A549 (cell line): ENCODE data around the gene KLHL24. TPM values are rescaled to one million over a fixed set of nuclear protein-coding genes. Genes with fewer than 3 reads are reported as not detected.

Experiments
- ATAC-seq, 2 experiments: fragments of 200-7000 bp in 1 of 2; fragments of >200 bp in 1 of 2; cut with Nextera tagmentation in 1 of 2; cut with Tn5 transposase in 1 of 2; 3 replicates each; pipeline versions ENCODE4 v1.8.0 to v1.9.1; 2018 to 2020; ENCODE audit warnings: mild to moderate bottlenecking in 1 of 2, moderate library complexity in 1 of 2
- CTCF ChIA-PET: fragments of 300-600 bp; sonication (Branson Sonifier 250); formaldehyde crosslinking; extraction: SDS; loops from one replicate; lab custom pipeline; 2021; ENCODE audit warnings: antibody characterized with exemption, inconsistent platforms; lab: Yijun Ruan, JAX
- POLR2A ChIA-PET: fragments of 350-600 bp; formaldehyde crosslinking; extraction: SDS; loops from one replicate; lab custom pipeline; 2021; ENCODE audit warnings: antibody characterized with exemption, inconsistent platforms; lab: Yijun Ruan, JAX
- DNase-seq, 2 experiments: peaks; one replicate each; pipeline versions ENCODE4 v3.0.0 to v3.0.0-alpha.2; 2011 to 2016; ENCODE audit warnings: low read depth in 1 of 2, low spot score in 1 of 2
- FAIRE-seq: peaks from 2 replicates; lab custom pipeline; 2011; peaks lifted over from hg19 to GRCh38; lab: Jason Lieb, UNC
- H3K27ac ChIP-seq, 2 experiments: fragments of >200 bp; sonication (Bioruptor Twin); formaldehyde crosslinking; 3 replicates each; pipeline ENCODE4 v1.5.1; 2016 to 2017
- H3K4me1 ChIP-seq: fragments of >200 bp; sonication (Bioruptor Twin); formaldehyde crosslinking; 3 replicates; pipeline ENCODE4 v1.6.1; 2016
- H3K4me2 ChIP-seq: fragments of >200 bp; sonication (Bioruptor Twin); formaldehyde crosslinking; 3 replicates; pipeline ENCODE4 v1.6.1; 2016
- H3K4me3 ChIP-seq: fragments of >200 bp; sonication (Bioruptor Twin); formaldehyde crosslinking; 3 replicates; pipeline ENCODE4 v1.5.1; 2016
- H3K9me3 ChIP-seq: fragments of >200 bp; sonication (Bioruptor Twin); formaldehyde crosslinking; 3 replicates; pipeline ENCODE4 v1.6.1; 2016
- BHLHE40 ChIP-seq: IDR thresholded peaks from 2 replicates; pipeline ENCODE4 v1.6.1; 2012; ENCODE audit warnings: low read depth, low read length, inconsistent platforms
- CBX2 ChIP-seq: fragments of 200-600 bp; sonication (generic); IDR thresholded peaks from 2 replicates; pipeline ENCODE4 v1.6.1; 2016; ENCODE audit warnings: low read depth, mild to moderate bottlenecking, borderline replicate concordance
- CEBPB ChIP-seq, 2 experiments: fragments of >200 bp in 1 of 2; sonication (Bioruptor Twin) in 1 of 2; formaldehyde crosslinking in 1 of 2; IDR thresholded peaks; 2 replicates each; pipeline ENCODE4 v1.6.1; 2012 to 2016
- EHF ChIP-seq: fragments of 250-450 bp; sonication (Bioruptor Pico); IDR thresholded peaks from 2 replicates; pipeline ENCODE4 v1.5.0; 2020; ENCODE audit warnings: mild to moderate bottlenecking
- EP300 ChIP-seq, 2 experiments: fragments of >200 bp; sonication (Bioruptor Twin); formaldehyde crosslinking; IDR thresholded peaks; 2 replicates in 1 of 2; 3 replicates in 1 of 2; pipeline ENCODE4 v1.6.1; 2016 to 2017
- FOXS1 ChIP-seq: fragments of 250-450 bp; sonication (Bioruptor Pico); IDR thresholded peaks from 2 replicates; pipeline ENCODE4 v1.5.0; 2020; ENCODE audit warnings: mild to moderate bottlenecking, moderate library complexity
- GATA3 ChIP-seq: IDR thresholded peaks from 2 replicates; pipeline ENCODE4 v1.6.1; 2012; ENCODE audit warnings: borderline replicate concordance
- HDAC2 ChIP-seq: fragments of 200-600 bp; sonication (generic); IDR thresholded peaks from 2 replicates; pipeline ENCODE4 v1.6.1; 2016
- HEYL ChIP-seq: fragments of 250-450 bp; sonication (Bioruptor Pico); IDR thresholded peaks from 2 replicates; pipeline ENCODE4 v1.8.0; 2021; ENCODE audit warnings: mild to moderate bottlenecking, moderate library complexity
- HOXA7 ChIP-seq: fragments of 250-450 bp; sonication (Bioruptor Pico); IDR thresholded peaks from 2 replicates; pipeline ENCODE4 v1.5.0; 2020; ENCODE audit warnings: mild to moderate bottlenecking, moderate library complexity
- HOXB5 ChIP-seq: fragments of 250-450 bp; sonication (Bioruptor Pico); IDR thresholded peaks from 2 replicates; pipeline ENCODE4 v1.5.0; 2020; ENCODE audit warnings: mild to moderate bottlenecking, moderate library complexity
- JUN ChIP-seq, 2 experiments: fragments of >200 bp; sonication (Bioruptor Twin); formaldehyde crosslinking; IDR thresholded peaks; 2 replicates in 1 of 2; 3 replicates in 1 of 2; pipeline ENCODE4 v1.6.1; 2016 to 2017
- JUNB ChIP-seq: fragments of >200 bp; sonication (Bioruptor Twin); formaldehyde crosslinking; IDR thresholded peaks from 2 replicates; pipeline ENCODE4 v1.6.1; 2016
- KDM5A ChIP-seq: fragments of 200-600 bp; sonication (generic); IDR thresholded peaks from 2 replicates; pipeline ENCODE4 v1.6.1; 2016; ENCODE audit warnings: antibody characterized with exemption, mild to moderate bottlenecking
- MAFK ChIP-seq: fragments of 450-650 bp; IDR thresholded peaks from 2 replicates; pipeline ENCODE4 v1.6.1; 2014; ENCODE audit not compliant: partially characterized antibody
- MAZ ChIP-seq: fragments of 150-350 bp; IDR thresholded peaks from 2 replicates; pipeline ENCODE4 v1.6.1; 2014; ENCODE audit warnings: antibody characterized with exemption, low read depth, low read length, borderline replicate concordance
- NFE2L2 ChIP-seq: fragments of 150-350 bp; conservative IDR thresholded peaks from 2 replicates; pipeline ENCODE4 v1.6.1; 2014; ENCODE audit warnings: low read length
- NR3C1 ChIP-seq: fragments of >200 bp; sonication (Bioruptor Twin); formaldehyde crosslinking; IDR thresholded peaks from 3 replicates; pipeline ENCODE4 v1.6.1; 2017
- POLR2A ChIP-seq: IDR thresholded peaks from 2 replicates; pipeline ENCODE4 v1.6.1; 2012; ENCODE audit warnings: mild to moderate bottlenecking, low read length
- RARB ChIP-seq: fragments of 250-450 bp; sonication (Bioruptor Pico); IDR thresholded peaks from 2 replicates; pipeline ENCODE4 v1.8.0; 2021; ENCODE audit warnings: mild to moderate bottlenecking, moderate library complexity
- RCOR1 ChIP-seq: fragments of 150-350 bp; IDR thresholded peaks from 2 replicates; pipeline ENCODE4 v1.6.1; 2014; ENCODE audit warnings: antibody characterized with exemption, low read length, low read depth
- RFX5 ChIP-seq: fragments of 450-650 bp; IDR thresholded peaks from 2 replicates; pipeline ENCODE4 v1.7.1; 2014; ENCODE audit warnings: antibody characterized with exemption, mild to moderate bottlenecking, moderate library complexity
- SMC3 ChIP-seq: fragments of >200 bp; sonication (Bioruptor Twin); formaldehyde crosslinking; IDR thresholded peaks from 3 replicates; pipeline ENCODE4 v1.6.1; 2018; ENCODE audit warnings: inconsistent platforms
- TFCP2L1 ChIP-seq: fragments of 250-450 bp; sonication (Bioruptor Pico); IDR thresholded peaks from 2 replicates; pipeline ENCODE4 v1.5.0; 2021; ENCODE audit warnings: mild to moderate bottlenecking
- ZFP36 ChIP-seq: fragments of 450-650 bp; IDR thresholded peaks from 2 replicates; pipeline ENCODE4 v1.6.1; 2014; ENCODE audit warnings: borderline replicate concordance; ENCODE audit not compliant: partially characterized antibody
- ZSCAN20 ChIP-seq: fragments of 250-450 bp; sonication (Bioruptor Pico); IDR thresholded peaks from 2 replicates; pipeline ENCODE4 v1.8.0; 2022; ENCODE audit warnings: mild to moderate bottlenecking, moderate library complexity
- WGBS: methylation state at CpG from one replicate; pipeline ENCODE4 v1.1.6; 2017; ENCODE audit errors: missing lambda C conversion rate; 5-methylcytosine and 5-hydroxymethylcytosine counted together
- polyA plus RNA-seq, 4 experiments: library from polyadenylated mRNA; depleted of rRNA in 3 of 4; stranded (reverse); fragments of >200 nt; fragmentation: RNase III in 1 of 4; extraction: RNeasy Plus Mini Kit Qiagen cat#74134 plus additional on column Dnase treatment in 1 of 4; gene quantifications; 2 replicates in 3 of 4; 3 replicates in 1 of 4; pipeline ENCODE4 v1.2.3, GENCODE V29; 2011 to 2017
- TF ChIP-seq, protein P1 (sequence below): fragments of 150-350 bp; IDR thresholded peaks from 2 replicates; pipeline ENCODE4 v1.6.1; 2014; ENCODE audit warnings: low read depth, mild to moderate bottlenecking, low read length
- TF ChIP-seq, protein P2 (sequence below): fragments of >200 bp; sonication (Bioruptor Twin); formaldehyde crosslinking; IDR thresholded peaks from 3 replicates; pipeline ENCODE4 v1.5.1; 2016
- TF ChIP-seq, protein P3 (sequence below): IDR thresholded peaks from 2 replicates; pipeline ENCODE4 v1.6.1; 2012
- TF ChIP-seq, protein P4 (sequence below): fragments of >200 bp; sonication (Bioruptor Twin); formaldehyde crosslinking; IDR thresholded peaks from 3 replicates; pipeline ENCODE4 v1.6.1; 2016
- TF ChIP-seq, protein P5 (sequence below): fragments of 250-450 bp; sonication (Bioruptor Pico); IDR thresholded peaks from 2 replicates; pipeline ENCODE4 v1.5.0; 2020; ENCODE audit warnings: low read depth, mild to moderate bottlenecking, moderate library complexity

Gene KLHL24
- polyA plus RNA-seq, 2 of the 4 experiments (the other 2 are of a cell fraction) = 4.0 to 11.9 TPM

DNA sequence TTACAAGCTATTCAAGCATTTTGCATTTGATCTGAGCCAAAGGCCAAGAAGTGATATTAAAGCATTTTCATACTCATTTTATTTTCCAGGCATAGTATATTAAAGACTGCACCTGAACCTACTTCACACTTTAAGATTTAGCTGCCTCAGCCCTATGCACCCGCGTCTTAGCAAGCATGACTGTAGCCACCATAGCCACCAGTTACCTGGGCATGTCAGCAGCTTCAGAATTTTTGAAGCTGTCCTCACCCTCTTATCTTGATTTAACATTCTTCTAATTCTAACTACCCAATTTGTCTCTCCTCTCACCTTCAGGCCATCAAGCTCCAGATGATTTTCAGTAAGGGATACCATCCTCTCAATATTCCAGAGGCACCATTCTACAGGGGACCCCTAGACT lies 40.8 kb upstream of the KLHL24 start:
- Histone ChIP-seq H3K4me1 (no peaks in the 10 kb centered on the region), H3K27ac (no peak overlapping the region), H3K4me3 (no peak overlapping the region), H3K4me2 (no peak overlapping the region), H3K9me3 (peaks cover 15% of the 10 kb centered on the region; the same call in 2 of the 3 replicates)
- DNase-seq (no peak), FAIRE-seq (no peak), ATAC-seq (no peak)
- TF ChIP-seq CBX2 (no peak), CEBPB (IDR thresholded peaks at IDR 0.05) (no peak), EHF (CRISPR knock-in tag) (no peak), TFCP2L1 (CRISPR knock-in tag) (no peak), NFE2L2 (no peak), ZSCAN20 (CRISPR knock-in tag) (no peak), GATA3 (no peak), NR3C1 (no peak), POLR2A (no peak), KDM5A (no peak), MAZ (no peak), HOXB5 (no peak), JUN (IDR thresholded peaks at IDR 0.05) (no peak), HOXA7 (CRISPR knock-in tag) (no peak)
- TF ChIP-seq, protein P1, sequence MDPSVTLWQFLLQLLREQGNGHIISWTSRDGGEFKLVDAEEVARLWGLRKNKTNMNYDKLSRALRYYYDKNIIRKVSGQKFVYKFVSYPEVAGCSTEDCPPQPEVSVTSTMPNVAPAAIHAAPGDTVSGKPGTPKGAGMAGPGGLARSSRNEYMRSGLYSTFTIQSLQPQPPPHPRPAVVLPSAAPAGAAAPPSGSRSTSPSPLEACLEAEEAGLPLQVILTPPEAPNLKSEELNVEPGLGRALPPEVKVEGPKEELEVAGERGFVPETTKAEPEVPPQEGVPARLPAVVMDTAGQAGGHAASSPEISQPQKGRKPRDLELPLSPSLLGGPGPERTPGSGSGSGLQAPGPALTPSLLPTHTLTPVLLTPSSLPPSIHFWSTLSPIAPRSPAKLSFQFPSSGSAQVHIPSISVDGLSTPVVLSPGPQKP = no peak
- TF ChIP-seq, protein P2, sequence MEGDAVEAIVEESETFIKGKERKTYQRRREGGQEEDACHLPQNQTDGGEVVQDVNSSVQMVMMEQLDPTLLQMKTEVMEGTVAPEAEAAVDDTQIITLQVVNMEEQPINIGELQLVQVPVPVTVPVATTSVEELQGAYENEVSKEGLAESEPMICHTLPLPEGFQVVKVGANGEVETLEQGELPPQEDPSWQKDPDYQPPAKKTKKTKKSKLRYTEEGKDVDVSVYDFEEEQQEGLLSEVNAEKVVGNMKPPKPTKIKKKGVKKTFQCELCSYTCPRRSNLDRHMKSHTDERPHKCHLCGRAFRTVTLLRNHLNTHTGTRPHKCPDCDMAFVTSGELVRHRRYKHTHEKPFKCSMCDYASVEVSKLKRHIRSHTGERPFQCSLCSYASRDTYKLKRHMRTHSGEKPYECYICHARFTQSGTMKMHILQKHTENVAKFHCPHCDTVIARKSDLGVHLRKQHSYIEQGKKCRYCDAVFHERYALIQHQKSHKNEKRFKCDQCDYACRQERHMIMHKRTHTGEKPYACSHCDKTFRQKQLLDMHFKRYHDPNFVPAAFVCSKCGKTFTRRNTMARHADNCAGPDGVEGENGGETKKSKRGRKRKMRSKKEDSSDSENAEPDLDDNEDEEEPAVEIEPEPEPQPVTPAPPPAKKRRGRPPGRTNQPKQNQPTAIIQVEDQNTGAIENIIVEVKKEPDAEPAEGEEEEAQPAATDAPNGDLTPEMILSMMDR = no peak
- CTCF ChIA-PET = interaction anchor here (1.4 kb wide), 1 partner anchor 13 kb away, joined by 5 read pairs; no protein-coding TSS in a partner anchor
- POLR2A ChIA-PET = no interaction called here
- 91% methylated on average over 2 of the region's 2 CpGs for WGBS

DNA sequence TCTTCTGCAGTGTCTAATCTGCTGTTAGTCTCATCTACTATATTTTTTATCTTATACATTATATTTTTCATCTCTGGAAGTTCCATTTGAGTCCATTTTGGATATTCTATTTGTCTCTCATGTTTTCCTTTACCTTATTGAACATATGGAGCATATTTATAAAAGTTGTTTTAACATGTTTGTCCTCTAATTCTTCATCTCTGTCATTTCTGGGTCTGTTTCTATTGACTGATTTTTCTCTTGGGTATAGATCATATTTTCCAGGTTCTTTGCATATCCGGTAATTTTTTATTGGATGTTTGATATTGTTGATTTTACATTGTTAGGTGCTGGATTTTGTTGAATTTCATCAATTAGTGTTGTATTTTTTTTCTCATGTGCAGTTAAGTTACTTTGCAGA lies 37.5 kb upstream of the KLHL24 start:
- POLR2A ChIA-PET = no interaction called here
- ATAC-seq = no peak
- Histone ChIP-seq H3K4me1 (no peaks in the 10 kb centered on the region), H3K27ac (no peak overlapping the region), H3K4me2 (no peak overlapping the region), H3K9me3 (peaks cover 15% of the 10 kb centered on the region; the same call in 2 of the 3 replicates), H3K4me3 (no peak overlapping the region)
- WGBS = 0% methylated on average over 1 of the region's 1 CpG
- CTCF ChIA-PET = no interaction called here
- TF ChIP-seq HOXA7 (CRISPR knock-in tag) (no peak), HOXB5 (no peak), HEYL (no peak), MAFK (no peak), RFX5 (no peak), POLR2A (no peak), RARB (CRISPR knock-in tag) (no peak), JUNB (no peak), EP300 (IDR thresholded peaks at IDR 0.05) (no peak), SMC3 (no peak), ZFP36 (no peak), NR3C1 (no peak), RCOR1 (no peak), HDAC2 (no peak), BHLHE40 (no peak), FOXS1 (no peak), TFCP2L1 (CRISPR knock-in tag) (no peak)
- TF ChIP-seq, protein P3, sequence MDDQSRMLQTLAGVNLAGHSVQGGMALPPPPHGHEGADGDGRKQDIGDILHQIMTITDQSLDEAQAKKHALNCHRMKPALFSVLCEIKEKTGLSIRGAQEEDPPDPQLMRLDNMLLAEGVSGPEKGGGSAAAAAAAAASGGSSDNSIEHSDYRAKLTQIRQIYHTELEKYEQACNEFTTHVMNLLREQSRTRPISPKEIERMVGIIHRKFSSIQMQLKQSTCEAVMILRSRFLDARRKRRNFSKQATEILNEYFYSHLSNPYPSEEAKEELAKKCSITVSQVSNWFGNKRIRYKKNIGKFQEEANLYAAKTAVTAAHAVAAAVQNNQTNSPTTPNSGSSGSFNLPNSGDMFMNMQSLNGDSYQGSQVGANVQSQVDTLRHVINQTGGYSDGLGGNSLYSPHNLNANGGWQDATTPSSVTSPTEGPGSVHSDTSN = no peak
- TF ChIP-seq, protein P4, sequence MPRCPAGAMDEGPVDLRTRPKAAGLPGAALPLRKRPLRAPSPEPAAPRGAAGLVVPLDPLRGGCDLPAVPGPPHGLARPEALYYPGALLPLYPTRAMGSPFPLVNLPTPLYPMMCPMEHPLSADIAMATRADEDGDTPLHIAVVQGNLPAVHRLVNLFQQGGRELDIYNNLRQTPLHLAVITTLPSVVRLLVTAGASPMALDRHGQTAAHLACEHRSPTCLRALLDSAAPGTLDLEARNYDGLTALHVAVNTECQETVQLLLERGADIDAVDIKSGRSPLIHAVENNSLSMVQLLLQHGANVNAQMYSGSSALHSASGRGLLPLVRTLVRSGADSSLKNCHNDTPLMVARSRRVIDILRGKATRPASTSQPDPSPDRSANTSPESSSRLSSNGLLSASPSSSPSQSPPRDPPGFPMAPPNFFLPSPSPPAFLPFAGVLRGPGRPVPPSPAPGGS = no peak
- TF ChIP-seq, protein P5, sequence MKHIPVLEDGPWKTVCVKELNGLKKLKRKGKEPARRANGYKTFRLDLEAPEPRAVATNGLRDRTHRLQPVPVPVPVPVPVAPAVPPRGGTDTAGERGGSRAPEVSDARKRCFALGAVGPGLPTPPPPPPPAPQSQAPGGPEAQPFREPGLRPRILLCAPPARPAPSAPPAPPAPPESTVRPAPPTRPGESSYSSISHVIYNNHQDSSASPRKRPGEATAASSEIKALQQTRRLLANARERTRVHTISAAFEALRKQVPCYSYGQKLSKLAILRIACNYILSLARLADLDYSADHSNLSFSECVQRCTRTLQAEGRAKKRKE = no peak
- FAIRE-seq = no peak
- no peak for DNase-seq
